HCT116 (cell line): ENCODE results near the gene SYNPO2L. TPM values are rescaled to one million over a fixed set of nuclear protein-coding genes. Genes with fewer than 3 reads are reported as not detected.

Experiments
- ATAC-seq: fragments of 200-7000 bp; cut with Tn5 transposase; 2 replicates; pipeline ENCODE4 v1.9.1; 2020; ENCODE audit warnings: mild to moderate bottlenecking, moderate library complexity
- BruUV-seq: library from RNA; stranded (reverse); fragments of 400-500 nt; replicated peaks from 2 replicates; lab custom pipeline; 2021; lab: Mats Ljungman, UMichigan
- CTCF ChIA-PET: fragments of 300-600 bp; sonication (Branson Sonifier 250); formaldehyde crosslinking; loops from one replicate; lab custom pipeline; 2021; ENCODE audit warnings: antibody characterized with exemption; lab: Charles Lee
- POLR2A ChIA-PET: fragments of 300-600, 350-600 bp; sonication (Branson Sonifier 250); formaldehyde crosslinking; loops from one replicate; lab custom pipeline; 2021; ENCODE audit warnings: antibody characterized with exemption; lab: Charles Lee
- RAD21 ChIA-PET, 2 experiments: fragments of 300-600 bp; sonication (Branson Sonifier 250); formaldehyde crosslinking; loops; one replicate each; lab custom pipeline; 2023; ENCODE audit warnings: low total read pairs in 2 of 2; ENCODE audit not compliant: uncharacterized antibody in 2 of 2, unreplicated experiment in 2 of 2, low non-redundant PET in 1 of 2; lab: Charles Lee
- DNase-seq: peaks from one replicate; pipeline ENCODE4 v3.0.0-alpha.2; 2010; ENCODE audit warnings: low read depth, low spot score
- H2AFZ ChIP-seq: fragments of 200-600 bp; shearing (Covaris generic), sonication (generic); 2 replicates; pipeline ENCODE4 v1.6.1; 2017; ENCODE audit warnings: low read depth, mixed run types, mixed read lengths, antibody characterized with exemption, low read length; ENCODE audit not compliant: poor library complexity, severe bottlenecking
- H3K27ac ChIP-seq: 2 replicates; pipeline ENCODE4 v1.5.1; 2012; ENCODE audit warnings: low read depth, low read length
- H3K27me3 ChIP-seq: fragments of 200-600 bp; sonication (generic); 2 replicates; pipeline ENCODE4 v1.6.1; 2016; ENCODE audit warnings: mixed run types, low read length, mixed read lengths; ENCODE audit not compliant: insufficient read depth
- H3K36me3 ChIP-seq, 2 experiments: fragments of 200-500 bp in 1 of 2; fragments of 200-600 bp in 1 of 2; sonication (Bioruptor generic) in 1 of 2; sonication (generic) in 1 of 2; 2 replicates each; pipeline versions ENCODE4 v1.5.1 to v1.6.1; 2014 to 2016; ENCODE audit warnings: low read length in 2 of 2, inconsistent platforms in 1 of 2, mixed read lengths in 1 of 2, mixed run types in 1 of 2; ENCODE audit not compliant: insufficient read depth in 2 of 2, control insufficient read depth in 1 of 2
- H3K4me1 ChIP-seq, 2 experiments: fragments of 200-600 bp in 1 of 2; sonication (generic) in 1 of 2; 2 replicates each; pipeline versions ENCODE4 v1.5.1 to v1.6.1; 2012 to 2017; ENCODE audit warnings: low read length in 2 of 2, inconsistent platforms in 1 of 2, mild to moderate bottlenecking in 1 of 2, mixed read lengths in 1 of 2, mixed run types in 1 of 2, moderate library complexity in 1 of 2; ENCODE audit not compliant: insufficient read depth in 2 of 2, control insufficient read depth in 1 of 2
- H3K4me2 ChIP-seq: fragments of 200-600 bp; sonication (generic); 2 replicates; pipeline ENCODE4 v1.6.1; 2017; ENCODE audit warnings: mixed run types, low read length, mixed read lengths
- H3K4me3 ChIP-seq, 2 experiments: fragments of 200-600 bp in 1 of 2; sonication (generic) in 1 of 2; replicated peaks in 1 of 2; 2 replicates each; pipeline ENCODE4 v1.5.1; 2011 to 2016; ENCODE audit warnings: low read length in 2 of 2, control low read depth in 1 of 2, low read depth in 1 of 2, mild to moderate bottlenecking in 1 of 2, mixed read lengths in 1 of 2, mixed run types in 1 of 2
- H3K79me2 ChIP-seq: fragments of 200-600 bp; sonication (generic); 2 replicates; pipeline ENCODE4 v1.6.1; 2017; ENCODE audit warnings: mild to moderate bottlenecking, mixed run types, low read length, moderate library complexity, mixed read lengths; ENCODE audit not compliant: insufficient read depth
- H3K9ac ChIP-seq: fragments of 200-600 bp; sonication (generic); 2 replicates; pipeline ENCODE4 v1.6.1; 2016; ENCODE audit warnings: low read length, mixed read lengths
- H3K9me2 ChIP-seq: fragments of 200-600 bp; sonication (generic), shearing (Covaris generic); 2 replicates; pipeline ENCODE4 v1.6.1; 2017; ENCODE audit warnings: mixed run types, mild to moderate bottlenecking, moderate library complexity; ENCODE audit not compliant: insufficient read depth
- H3K9me3 ChIP-seq, 2 experiments: fragments of 200-500 bp in 1 of 2; fragments of 200-600 bp in 1 of 2; sonication (Bioruptor generic) in 1 of 2; sonication (generic) in 1 of 2; 2 replicates each; pipeline ENCODE4 v1.6.1; 2014 to 2017; ENCODE audit warnings: low read length in 2 of 2, mixed read lengths in 2 of 2, inconsistent platforms in 1 of 2, low read depth in 1 of 2, mild to moderate bottlenecking in 1 of 2, mixed run types in 1 of 2, moderate library complexity in 1 of 2; ENCODE audit not compliant: control insufficient read depth in 1 of 2, insufficient read depth in 1 of 2
- H4K20me1 ChIP-seq: fragments of 200-600 bp; sonication (generic), shearing (Covaris generic); 2 replicates; pipeline ENCODE4 v1.6.1; 2017; ENCODE audit warnings: mixed run types, mild to moderate bottlenecking, moderate library complexity; ENCODE audit not compliant: insufficient read depth
- ATF3 ChIP-seq: IDR thresholded peaks from 2 replicates; pipeline ENCODE4 v1.6.1; 2012
- CBX3 ChIP-seq: IDR thresholded peaks from 2 replicates; pipeline ENCODE4 v1.6.1; 2012; ENCODE audit warnings: low read depth
- CEBPB ChIP-seq: IDR thresholded peaks from 2 replicates; pipeline ENCODE4 v1.6.1; 2012; ENCODE audit warnings: low read depth
- EGR1 ChIP-seq: IDR thresholded peaks from 2 replicates; pipeline ENCODE4 v1.6.1; 2012; ENCODE audit warnings: low read depth
- ELF1 ChIP-seq: IDR thresholded peaks from 2 replicates; pipeline ENCODE4 v1.6.1; 2012; ENCODE audit warnings: low read depth, borderline replicate concordance
- EZH2 ChIP-seq: fragments of 200-600 bp; sonication (generic); IDR thresholded peaks from 2 replicates; pipeline ENCODE4 v1.6.1; 2017; ENCODE audit warnings: antibody characterized with exemption, mixed run types
- FOSL1 ChIP-seq: IDR thresholded peaks from 2 replicates; pipeline ENCODE4 v1.6.1; 2012; ENCODE audit warnings: low read depth
- JUND ChIP-seq: IDR thresholded peaks from 2 replicates; pipeline ENCODE4 v1.6.1; 2012
- POLR2AphosphoS5 ChIP-seq: IDR thresholded peaks from 2 replicates; pipeline ENCODE4 v1.6.1; 2011; ENCODE audit warnings: mild to moderate bottlenecking, low read depth, low read length, moderate library complexity
- RAD21 ChIP-seq: IDR thresholded peaks from 2 replicates; pipeline ENCODE4 v1.6.1; 2012; ENCODE audit warnings: low read depth, mild to moderate bottlenecking
- REST ChIP-seq: IDR thresholded peaks from 2 replicates; pipeline ENCODE4 v1.6.1; 2012; ENCODE audit warnings: low read depth
- SIN3A ChIP-seq: IDR thresholded peaks from 2 replicates; pipeline ENCODE4 v1.6.1; 2012; ENCODE audit warnings: low read depth
- SP1 ChIP-seq: IDR thresholded peaks from 2 replicates; pipeline ENCODE4 v1.6.1; 2012; ENCODE audit warnings: low read depth
- SRF ChIP-seq: IDR thresholded peaks from 2 replicates; pipeline ENCODE4 v1.6.1; 2012; ENCODE audit warnings: low read depth
- TCF7L2 ChIP-seq: IDR thresholded peaks from 2 replicates; pipeline ENCODE4 v1.7.0; 2011; ENCODE audit warnings: borderline replicate concordance, inconsistent platforms; ENCODE audit not compliant: insufficient read depth, insufficient read length; ENCODE audit errors: extremely low read depth
- YY1 ChIP-seq: IDR thresholded peaks from 2 replicates; pipeline ENCODE4 v1.6.1; 2011; ENCODE audit warnings: low read length, low read depth, moderate library complexity, mild to moderate bottlenecking; ENCODE audit not compliant: insufficient replicate concordance; ENCODE audit errors: extremely low read depth
- ZBTB33 ChIP-seq: IDR thresholded peaks from 2 replicates; pipeline ENCODE4 v1.6.1; 2011; ENCODE audit warnings: mild to moderate bottlenecking, low read length, moderate library complexity; ENCODE audit not compliant: insufficient replicate concordance; ENCODE audit errors: extremely low read depth
- ZFX ChIP-seq: fragments of 450-650 bp; IDR thresholded peaks from 2 replicates; pipeline ENCODE4 v1.6.1; 2017
- ZNF274 ChIP-seq: fragments of 200-500 bp; sonication (Bioruptor generic); IDR thresholded peaks from 2 replicates; pipeline ENCODE4 v1.6.1; 2014; ENCODE audit warnings: mild to moderate bottlenecking, low read depth, low read length, inconsistent platforms
- intact Hi-C: fragments of 100-400 bp; cut with micrococcal nuclease; formaldehyde crosslinking; loops from 2 replicates; pipeline ENCODE4 v1.10.0; 2022
- total RNA-seq: library from RNA; stranded (reverse); gene quantifications from one replicate; pipeline ENCODE4 v1.2.1, GENCODE V29; 2021; ENCODE audit not compliant: unreplicated experiment
- TF ChIP-seq, protein P1 (sequence below): IDR thresholded peaks from 2 replicates; pipeline ENCODE4 v1.6.1; 2012

Gene SYNPO2L
- total RNA-seq, 1 experiment from 2014 or later, result 0.10 TPM

GRCh38 chr10:73628405-73628804 is 27.4 kb downstream of the SYNPO2L start:
- H3K9me3 ChIP-seq, result no peaks in the 10 kb centered on the region
- DNase-seq, result no peak
- H3K36me3 ChIP-seq, result no peaks in the 10 kb centered on the region
- H3K79me2 ChIP-seq, result peaks cover 13% of the 10 kb centered on the region
- H3K4me3 ChIP-seq, result no peak overlapping the region
- ChIA-PET CTCF (no interaction called here), POLR2A (no interaction called here), RAD21 (no interaction called here)
- H3K4me1 ChIP-seq, result peaks cover 0 to 9% of the 10 kb centered on the region in 2 experiments; a peak in 2 of 4 replicates
- intact Hi-C loops, result loop anchor here (5.0 kb wide), 1 partner anchor 381 kb away; the partner anchor contains the start of gene DNAJC9
- no peaks in the 10 kb centered on the region for H3K27me3 ChIP-seq
- no peak overlapping the region for H3K9ac ChIP-seq
- H3K4me2 ChIP-seq, result no peak overlapping the region
- no peaks in the 10 kb centered on the region for H3K9me2 ChIP-seq
- no peaks in the 10 kb centered on the region for H4K20me1 ChIP-seq
- no peak overlapping the region for H2AFZ ChIP-seq
- H3K27ac ChIP-seq, result no peak overlapping the region
- ATAC-seq, result no peak
- TF ChIP-seq POLR2AphosphoS5, result no peak
- TF ChIP-seq REST, result no peak
- TF ChIP-seq SIN3A, result no peak
- no peak for TF ChIP-seq ZFX
- no peak for TF ChIP-seq ATF3
- TF ChIP-seq YY1, result no peak
- no peak for TF ChIP-seq ELF1
- no peak for TF ChIP-seq FOSL1
- TF ChIP-seq SRF, result no peak
- TF ChIP-seq EGR1, result no peak
- TF ChIP-seq SP1, result no peak
- TF ChIP-seq, protein P1, sequence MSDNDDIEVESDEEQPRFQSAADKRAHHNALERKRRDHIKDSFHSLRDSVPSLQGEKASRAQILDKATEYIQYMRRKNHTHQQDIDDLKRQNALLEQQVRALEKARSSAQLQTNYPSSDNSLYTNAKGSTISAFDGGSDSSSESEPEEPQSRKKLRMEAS, result no peak
- TF ChIP-seq JUND, result no peak
- TF ChIP-seq ZNF274, result no peak
- TF ChIP-seq ZBTB33, result no peak
- no peak for TF ChIP-seq EZH2
- no peak for TF ChIP-seq TCF7L2
- no peak for TF ChIP-seq RAD21
- TF ChIP-seq CBX3, result no peak
- TF ChIP-seq CEBPB, result no peak
- BruUV-seq, result no TSS peak
